CD4-positive, alpha-beta T cell treated with Interferon alpha-2 for 1 hour (primary cell): ENCODE results near the gene WDR12.
"Not testable (repeated sequence)": the region's sequence is repeated elsewhere in the genome, so short reads cannot be mapped to it uniquely, and the experiment has no call there.

Source experiments
- DNase-seq, 2 donors: peaks; one replicate each; pipeline ENCODE4 v3.0.0-alpha.2; 2020 to 2022

WDR12 gene

GRCh38 chr2:202911512-202912341 is at the start of gene WDR12, which contains the start of gene CARF:
WDR12 (minus strand) TSS chr2:202911673; CDS start chr2:202911476, 197 bp downstream.
CARF (plus strand) TSS chr2:202912275; CDS start chr2:202941903, 29,628 bp downstream.
- peak; percentile 89 to 92 for DNase-seq

GRCh38 chr2:202960524-202960923 is 49.1 kb upstream of the WDR12 start:
- DNase-seq, result no peak

- DNase-seq, result peak in 1 of 2 donors; percentile 4
These were observed 39.1 kb upstream of the WDR12 start for GRCh38 chr2:202950592-202950991.

DNA sequence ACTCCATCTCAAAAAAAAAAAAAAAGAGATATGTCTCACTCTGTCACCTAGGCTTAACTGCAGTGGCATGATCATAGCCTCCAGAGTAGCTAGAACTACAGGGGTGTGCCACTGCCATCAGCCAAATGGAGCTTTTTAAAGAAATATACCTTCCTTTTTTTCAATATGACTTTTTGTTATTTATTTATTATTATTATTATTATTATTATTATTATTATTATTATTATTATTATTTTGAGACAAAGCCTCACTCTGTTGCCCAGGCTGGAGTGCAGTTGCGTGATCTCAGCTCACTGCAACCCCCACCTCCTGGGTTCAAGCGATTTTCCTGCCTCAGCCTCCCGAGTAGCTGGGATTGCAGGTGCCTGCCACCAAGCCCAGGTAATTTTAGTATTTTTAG is 37.9 kb upstream of the WDR12 start:
- not testable (repeated sequence) for DNase-seq

GRCh38 chr2:202945497-202945896 is 34.0 kb upstream of the WDR12 start:
- no peak for DNase-seq

- DNase-seq, result no peak
These were observed 33.3 kb upstream of the WDR12 start for GRCh38 chr2:202944816-202945215.

GRCh38 chr2:202944408-202944807 is 32.9 kb upstream of the WDR12 start:
- no peak for DNase-seq

- DNase-seq, result no peak
These were observed 30.3 kb upstream of the WDR12 start for GRCh38 chr2:202941771-202942170.

GRCh38 chr2:202938960-202939359 is 27.5 kb upstream of the WDR12 start:
- DNase-seq, result no peak

GRCh38 chr2:202934456-202934855 is 23.0 kb upstream of the WDR12 start:
- no peak for DNase-seq

DNA sequence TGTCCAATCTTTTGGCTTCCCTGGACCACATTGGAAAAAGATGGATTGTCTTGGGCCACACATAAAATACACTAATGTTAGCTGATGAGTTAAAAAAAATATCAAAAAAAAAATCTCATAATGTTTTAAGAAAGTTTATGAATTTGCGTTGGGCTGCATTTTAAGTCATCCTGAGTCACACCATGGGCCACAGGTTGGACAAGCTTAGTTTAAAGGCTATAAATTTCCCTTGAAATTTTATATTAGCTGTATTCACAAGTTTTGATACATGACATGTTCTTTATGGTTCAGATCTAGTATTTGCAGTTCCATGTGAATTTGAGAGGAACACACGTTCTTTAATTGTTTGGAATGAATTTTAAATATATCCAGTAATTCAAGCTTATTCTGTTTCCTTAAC is 22.5 kb upstream of the WDR12 start:
- no peak for DNase-seq

- no peak for DNase-seq
These were observed 21.7 kb upstream of the WDR12 start for GRCh38 chr2:202933139-202933510.

DNA sequence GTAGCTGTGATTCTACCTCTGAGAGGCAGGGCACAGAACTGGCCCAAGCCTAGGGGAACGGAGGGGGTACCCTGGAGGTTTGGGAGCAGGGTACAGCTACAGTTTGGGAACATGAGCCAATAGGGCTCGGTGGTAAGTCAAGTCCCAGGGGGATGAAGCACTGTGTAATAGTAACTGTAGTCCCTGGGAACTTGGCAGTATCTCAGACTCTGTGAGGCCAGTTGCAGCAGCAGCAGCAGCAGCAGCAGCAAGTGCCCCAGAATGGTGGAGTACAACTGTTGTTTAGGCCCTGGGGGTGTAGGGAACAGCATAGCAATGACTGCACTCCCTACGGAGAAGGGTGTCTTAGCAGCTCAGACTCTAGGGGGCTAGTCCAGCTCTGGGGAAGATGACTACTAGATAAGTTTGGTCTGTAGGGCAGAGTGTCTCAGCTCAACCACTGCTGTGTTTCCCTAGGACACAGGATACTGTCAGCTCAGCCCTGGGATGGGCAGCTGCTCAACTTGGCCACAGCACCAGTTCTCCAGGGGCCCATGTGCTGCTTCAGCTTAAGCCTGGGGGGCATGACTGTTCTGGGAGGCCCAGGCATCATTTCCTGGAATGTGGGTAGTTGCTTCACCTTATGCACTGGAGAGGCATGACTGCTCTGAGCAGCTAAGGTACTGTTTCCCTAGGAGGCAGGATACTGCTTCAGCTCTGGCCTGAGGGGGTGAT is 21.1 kb upstream of the WDR12 start:
- no peak for DNase-seq

DNA sequence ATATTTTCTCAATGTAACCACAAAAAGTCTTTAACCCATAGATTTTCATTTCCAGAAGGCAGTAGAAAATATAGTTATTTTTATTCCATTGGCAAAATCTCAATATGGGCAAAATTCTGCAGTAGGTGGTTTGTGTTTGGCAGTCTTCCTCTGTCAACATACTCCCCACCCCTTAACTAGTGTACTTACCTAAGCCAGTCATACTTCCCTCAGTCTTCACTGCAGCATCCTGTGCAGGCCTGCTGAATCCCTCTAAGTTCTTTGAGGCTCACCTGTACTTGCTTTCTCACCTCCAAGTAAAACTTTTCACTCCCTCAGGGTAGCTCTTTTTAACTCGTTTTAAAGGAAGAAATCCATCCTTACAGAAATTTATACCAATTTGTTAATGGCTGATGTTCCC is 7.4 kb upstream of the WDR12 start:
- DNase-seq, result no peak

DNA sequence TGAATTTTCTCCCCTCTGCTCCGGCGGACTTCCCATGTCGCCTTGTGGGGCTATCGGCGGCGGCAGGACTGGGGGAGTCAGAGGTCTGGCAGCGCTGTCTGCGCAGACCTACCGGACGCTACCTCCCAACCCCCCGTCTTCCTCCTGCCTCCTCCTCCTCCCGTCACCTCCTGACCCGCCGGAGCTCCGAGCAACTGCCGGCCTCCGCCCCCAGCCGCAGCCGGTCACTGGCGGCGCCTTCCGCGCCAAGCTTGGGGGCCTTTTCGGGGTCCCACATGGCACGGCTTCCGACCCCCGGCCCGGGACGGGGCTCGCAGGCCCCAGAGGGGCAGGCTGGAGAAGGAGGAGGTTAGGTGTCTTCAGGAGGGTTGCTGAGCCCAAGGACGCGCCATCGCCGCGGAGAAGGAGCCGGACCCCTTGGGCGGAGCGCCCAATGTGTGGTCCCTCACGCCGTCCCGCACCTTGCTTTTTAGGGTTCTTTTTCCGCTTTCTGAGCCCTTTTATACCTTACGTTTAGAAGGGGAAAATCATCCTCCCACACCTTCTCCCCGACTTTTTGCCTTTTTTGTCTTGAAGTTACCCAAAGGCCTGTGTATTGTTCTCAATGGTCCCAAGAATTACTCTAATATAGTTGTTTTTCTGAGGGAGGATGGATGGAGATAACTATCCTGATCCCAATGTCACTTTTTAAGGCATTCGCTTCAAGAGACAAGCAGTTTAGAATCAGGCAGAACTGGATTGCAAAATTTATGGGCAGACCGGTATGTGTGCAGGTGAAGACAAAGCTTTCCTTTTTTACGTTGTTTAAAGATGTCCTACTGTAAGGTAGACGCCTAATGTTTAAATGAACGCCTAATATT is 1.1 kb upstream of the WDR12 start:
- DNase-seq, result peak in 1 of 2 donors; percentile 22

- DNase-seq, result no peak
These were observed 316 bp downstream of the WDR12 start for GRCh38 chr2:202911203-202911511.

DNA sequence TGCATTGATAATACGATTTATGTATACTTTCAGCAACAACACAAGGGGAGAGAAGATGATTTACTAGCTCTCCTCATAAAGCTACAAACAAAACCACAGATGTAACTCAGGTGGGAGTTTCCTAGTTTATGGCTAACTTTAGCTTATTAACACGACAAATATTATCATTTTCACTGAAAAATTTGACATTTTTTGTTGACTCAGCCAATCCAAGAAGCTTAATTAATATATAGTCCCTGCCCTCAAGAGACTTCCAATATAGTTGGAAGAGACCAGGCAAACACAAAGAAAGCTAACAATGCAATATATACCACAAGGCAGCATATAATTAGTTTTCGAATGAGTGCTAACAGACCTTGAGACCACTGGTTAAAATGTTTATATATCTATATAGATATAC is 775 bp downstream of the WDR12 start:
- no peak for DNase-seq

- DNase-seq, result not testable (repeated sequence)
These were observed 1.2 kb downstream of the WDR12 start for GRCh38 chr2:202910250-202910649.

GRCh38 chr2:202909394-202910192 is 1.9 kb downstream of the WDR12 start:
- DNase-seq, result no peak

DNA sequence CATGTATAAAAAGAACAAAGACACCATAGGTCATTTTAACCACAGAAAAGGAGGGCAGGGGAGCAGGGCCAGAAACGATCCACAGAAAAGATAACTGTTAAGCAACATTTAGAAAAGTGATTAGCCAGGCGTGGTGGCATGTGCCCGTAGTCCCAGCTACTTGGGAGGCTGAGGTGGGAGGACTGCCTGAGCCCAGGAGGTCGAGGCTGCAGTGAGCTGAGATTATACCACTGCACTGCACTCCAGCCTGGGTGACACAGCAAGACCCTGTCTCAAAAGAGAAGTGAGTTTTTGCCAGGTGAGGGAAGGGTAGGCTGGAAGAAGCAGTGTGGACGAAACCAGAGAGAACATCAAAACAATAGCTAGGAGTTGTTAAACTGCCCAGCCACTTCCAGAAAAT is 3.3 kb downstream of the WDR12 start:
- no peak for DNase-seq

DNA sequence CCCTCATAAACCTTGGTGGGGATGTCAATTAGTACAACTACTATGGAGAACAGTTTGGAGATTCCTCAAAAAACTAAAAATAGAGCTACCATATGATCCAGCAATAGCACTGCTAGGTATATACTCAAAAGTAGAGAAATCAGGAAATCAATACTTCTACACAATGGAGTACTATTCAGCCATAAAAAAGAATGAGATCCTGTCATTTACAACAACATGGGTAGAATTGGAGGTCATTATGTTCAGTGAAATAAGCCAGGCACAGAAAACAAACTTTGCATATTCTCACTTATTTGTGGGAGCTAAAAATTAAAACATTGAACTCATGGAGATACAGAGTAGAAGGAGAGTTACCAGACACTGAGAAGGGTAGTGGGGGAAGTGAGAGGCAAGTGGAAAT is 6.0 kb downstream of the WDR12 start:
- not testable (repeated sequence) for DNase-seq

GRCh38 chr2:202885190-202885589 is 26.3 kb downstream of the WDR12 start:
- no peak for DNase-seq
